Left ventricle myocardium superior (tissue), 1 donor: ENCODE data around the gene OR1A1. TPM values are rescaled to one million over a fixed set of nuclear protein-coding genes. Genes with fewer than 3 reads are reported as not detected.

Source experiments
- total RNA-seq: library from RNA; stranded (reverse); fragmentation: NEBNext Ultra II Directional; extraction: Animal tissue kit (Norgen Biotek cat#: 25700); gene quantifications from one replicate; pipeline ENCODE4 v1.2.1, GENCODE V29; 2021
- donor health status: DM: no; HTN: yes; CAD: no; lungs with severe emphysema.

The OR1A1 gene
- total RNA-seq, 1 donor from 2014 or later: not detected

Other genes starting within 250 kb of the OR1A1 start
- gene OR1D5, start 144.1 kb upstream of the OR1A1 start, total RNA-seq: not detected
- gene OR1D2, start 103.2 kb upstream of the OR1A1 start, total RNA-seq: not detected
- gene OR1G1, start 80.1 kb upstream of the OR1A1 start, total RNA-seq: not detected
- not detected for gene OR1A2, start 10.1 kb upstream of the OR1A1 start, total RNA-seq
- gene OR3A1, start 90.7 kb downstream of the OR1A1 start, total RNA-seq: not detected
- not detected for gene OR3A2, start 178.6 kb downstream of the OR1A1 start, total RNA-seq
- not detected for gene OR1E1, start 190.7 kb downstream of the OR1A1 start, total RNA-seq
- not detected for gene OR3A3, start 203.7 kb downstream of the OR1A1 start, total RNA-seq
- gene OR1E2, start 226.2 kb downstream of the OR1A1 start, total RNA-seq: not detected